Gastroesophageal sphincter (tissue), 4 donors: ENCODE results near the gene OTOG. TPM values are rescaled to one million over a fixed set of nuclear protein-coding genes. Genes with fewer than 3 reads are reported as not detected.

Source experiments
- ATAC-seq: fragments of 150-250 bp; one replicate; pipeline ENCODE4 v1.9.1; 2016; ENCODE audit warnings: mild to moderate bottlenecking, moderate library complexity
- H3K27ac ChIP-seq, 4 donors: fragments of 200-600 bp; sonication (generic) in 3 of 4; 1 replicate in 3 of 4; 2 replicates in 1 of 4; pipeline ENCODE4 v1.5.1; 2016 to 2019
- H3K27me3 ChIP-seq: fragments of 200-600 bp; sonication (generic); one replicate; pipeline ENCODE4 v1.5.1; 2019
- H3K36me3 ChIP-seq, 2 donors: fragments of 200-600 bp; sonication (generic); one replicate each; pipeline ENCODE4 v1.5.1; 2019; ENCODE audit warnings: control low read depth in 1 of 2
- H3K4me1 ChIP-seq, 3 donors: fragments of 200-600 bp; sonication (generic); 1 replicate in 2 of 3; 2 replicates in 1 of 3; pipeline ENCODE4 v1.5.1; 2016 to 2019; ENCODE audit warnings: control low read depth in 2 of 3
- H3K4me3 ChIP-seq, 2 donors: fragments of 200-600 bp; sonication (generic); one replicate each; pipeline ENCODE4 v1.5.1; 2019; ENCODE audit warnings: mild to moderate bottlenecking in 1 of 2, moderate library complexity in 1 of 2
- H3K9me3 ChIP-seq, 3 donors: fragments of 200-600 bp; sonication (generic); one replicate each; pipeline ENCODE4 v1.5.1; 2017 to 2019; ENCODE audit warnings: control low read depth in 2 of 3
- EP300 ChIP-seq: sonication (generic); formaldehyde crosslinking; IDR thresholded peaks from one replicate; pipeline ENCODE4 v1.6.1; 2017; ENCODE audit warnings: antibody characterized with exemption, mild to moderate bottlenecking
- POLR2A ChIP-seq, 2 donors: fragments of 450-650 bp; IDR thresholded peaks; one replicate each; pipeline ENCODE4 v1.6.1; 2017; ENCODE audit warnings: antibody characterized with exemption in 2 of 2, mild to moderate bottlenecking in 2 of 2, moderate library complexity in 1 of 2
- POLR2AphosphoS5 ChIP-seq: sonication (generic); formaldehyde crosslinking; IDR thresholded peaks from one replicate; pipeline ENCODE4 v1.6.1; 2017; ENCODE audit warnings: antibody characterized with exemption
- WGBS, 2 donors: methylation state at CpG; one replicate each; pipeline ENCODE4 v1.1.5; 2018; ENCODE audit warnings: low coverage in 1 of 2; 5-methylcytosine and 5-hydroxymethylcytosine counted together
- total RNA-seq, 4 donors: library from RNA; depleted of rRNA; stranded (reverse); fragments of >200 nt; gene quantifications; one replicate each; pipeline ENCODE4 v1.1.0, GENCODE V29; 2016
- TF ChIP-seq, protein P1 (sequence below), 4 experiments: fragments of 200-600 bp in 2 of 4; fragments of 450-650 bp in 2 of 4; sonication (generic) in 1 of 4; IDR thresholded peaks; one replicate each; pipeline ENCODE4 v1.5.1; 2017 to 2019; ENCODE audit warnings: antibody characterized with exemption in 4 of 4, mild to moderate bottlenecking in 2 of 4, moderate library complexity in 2 of 4

OTOG gene
- total RNA-seq, 4 donors from 2014 or later: not detected

GRCh38 chr11:17596310-17596669 lies 49.2 kb downstream of the OTOG start:
- Histone ChIP-seq H3K36me3 (no peaks in the 10 kb centered on the region), H3K4me3 (no peak overlapping the region), H3K27ac (no peak overlapping the region), H3K27me3 (peaks cover 30% of the 10 kb centered on the region), H3K4me1 (no peaks in the 10 kb centered on the region), H3K9me3 (peaks cover 0 to 11% (median 0%) of the 10 kb centered on the region in 3 donors)
- WGBS, 2 donors: 80% methylated on average over 1 of the region's 1 CpG; no CpG with 5 or more reads in 1 of the 2 donors
- TF ChIP-seq, protein P1, sequence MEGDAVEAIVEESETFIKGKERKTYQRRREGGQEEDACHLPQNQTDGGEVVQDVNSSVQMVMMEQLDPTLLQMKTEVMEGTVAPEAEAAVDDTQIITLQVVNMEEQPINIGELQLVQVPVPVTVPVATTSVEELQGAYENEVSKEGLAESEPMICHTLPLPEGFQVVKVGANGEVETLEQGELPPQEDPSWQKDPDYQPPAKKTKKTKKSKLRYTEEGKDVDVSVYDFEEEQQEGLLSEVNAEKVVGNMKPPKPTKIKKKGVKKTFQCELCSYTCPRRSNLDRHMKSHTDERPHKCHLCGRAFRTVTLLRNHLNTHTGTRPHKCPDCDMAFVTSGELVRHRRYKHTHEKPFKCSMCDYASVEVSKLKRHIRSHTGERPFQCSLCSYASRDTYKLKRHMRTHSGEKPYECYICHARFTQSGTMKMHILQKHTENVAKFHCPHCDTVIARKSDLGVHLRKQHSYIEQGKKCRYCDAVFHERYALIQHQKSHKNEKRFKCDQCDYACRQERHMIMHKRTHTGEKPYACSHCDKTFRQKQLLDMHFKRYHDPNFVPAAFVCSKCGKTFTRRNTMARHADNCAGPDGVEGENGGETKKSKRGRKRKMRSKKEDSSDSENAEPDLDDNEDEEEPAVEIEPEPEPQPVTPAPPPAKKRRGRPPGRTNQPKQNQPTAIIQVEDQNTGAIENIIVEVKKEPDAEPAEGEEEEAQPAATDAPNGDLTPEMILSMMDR (IDR thresholded peaks at IDR 0.05): no peak
- TF ChIP-seq POLR2AphosphoS5: no peak
- TF ChIP-seq EP300: no peak
- TF ChIP-seq POLR2A (IDR thresholded peaks at IDR 0.05): no peak
- ATAC-seq: no peak

- WGBS, 2 donors: 50 to 100% methylated on average over 1 to 2 of the region's 7 CpGs
- Histone ChIP-seq H3K27me3 (peaks cover 30% of the 10 kb centered on the region), H3K27ac (no peak overlapping the region), H3K36me3 (no peaks in the 10 kb centered on the region), H3K4me3 (no peak overlapping the region), H3K9me3 (peaks cover 0 to 11% (median 0%) of the 10 kb centered on the region in 3 donors), H3K4me1 (no peaks in the 10 kb centered on the region)
- no peak for ATAC-seq
- no peak for TF ChIP-seq POLR2A (IDR thresholded peaks at IDR 0.05)
- TF ChIP-seq, protein P1 (IDR thresholded peaks at IDR 0.05): no peak
- no peak for TF ChIP-seq EP300
- no peak for TF ChIP-seq POLR2AphosphoS5
Observed at GRCh38 chr11:17596711-17597110, 49.7 kb downstream of the OTOG start.

DNA sequence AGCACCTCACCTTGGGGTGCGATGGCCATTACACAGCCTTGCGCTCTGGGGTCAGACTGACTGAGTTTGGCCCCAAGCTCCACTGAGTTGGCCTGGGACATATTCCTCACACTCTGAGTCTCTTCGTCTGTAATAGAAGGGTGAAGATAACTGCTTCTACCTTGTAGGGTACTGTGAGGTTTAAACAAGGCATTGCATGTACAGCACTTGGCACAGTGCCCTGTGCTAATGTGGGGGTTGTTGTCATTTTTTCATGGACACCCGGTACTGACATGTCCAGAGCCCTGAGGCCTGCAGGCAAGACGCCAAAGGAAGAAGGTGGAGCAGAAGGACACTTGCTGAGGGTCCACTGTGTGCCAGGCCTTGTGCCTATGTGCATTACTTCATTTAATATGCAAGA lies 50.7 kb downstream of the OTOG start:
- 56 to 100% methylated on average over 1 to 4 of the region's 5 CpGs for WGBS, 2 donors
- Histone ChIP-seq H3K27me3 (peaks cover 28% of the 10 kb centered on the region), H3K36me3 (no peaks in the 10 kb centered on the region), H3K4me3 (no peak overlapping the region), H3K27ac (no peak overlapping the region), H3K9me3 (peaks cover 0 to 11% (median 0%) of the 10 kb centered on the region in 3 donors), H3K4me1 (no peaks in the 10 kb centered on the region)
- no peak for ATAC-seq
- TF ChIP-seq POLR2A (IDR thresholded peaks at IDR 0.05): no peak
- no peak for TF ChIP-seq EP300
- no peak for TF ChIP-seq POLR2AphosphoS5
- TF ChIP-seq, protein P1 (IDR thresholded peaks at IDR 0.05): no peak

DNA sequence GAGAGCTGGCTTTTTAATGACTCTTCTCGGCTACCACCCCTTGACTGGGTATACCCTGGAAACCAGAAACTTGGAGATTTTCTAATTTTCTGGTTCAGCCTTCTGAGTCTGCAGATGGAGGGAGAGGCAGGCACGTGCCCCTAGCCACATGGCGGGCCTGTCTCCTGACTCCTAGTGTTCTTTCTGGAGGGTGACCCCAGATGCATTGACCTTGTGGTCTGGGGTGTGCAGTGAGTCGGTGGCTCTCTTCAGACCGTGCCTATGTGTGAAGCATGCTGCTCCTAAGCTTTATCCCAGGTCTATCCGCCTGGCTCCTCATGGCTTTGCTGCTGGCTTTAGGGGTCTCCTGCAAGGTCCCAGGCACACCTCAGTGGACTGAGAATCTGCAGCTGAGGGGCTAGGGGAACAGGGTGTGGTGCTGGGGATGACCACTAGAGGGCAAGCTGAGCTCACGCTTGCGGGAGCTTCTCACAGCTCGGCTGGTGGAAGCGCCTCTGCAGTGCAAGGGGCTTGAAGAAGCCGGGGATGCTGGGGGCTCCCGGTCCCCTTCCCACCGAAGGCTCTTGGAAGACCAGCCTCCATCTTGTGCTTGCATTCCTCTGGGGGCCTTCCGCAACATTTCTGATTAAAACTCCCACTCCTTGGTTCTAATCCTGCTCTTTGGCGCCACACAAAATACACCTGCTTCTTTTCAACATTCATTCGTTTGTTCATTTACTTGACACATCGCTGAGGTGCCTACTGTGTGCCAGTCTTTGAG lies 51.8 kb downstream of the OTOG start:
- H3K27ac ChIP-seq: no peak overlapping the region
- TF ChIP-seq POLR2AphosphoS5 (no peak), EP300 (no peak), POLR2A (IDR thresholded peaks at IDR 0.05) (no peak)
- TF ChIP-seq, protein P1 (IDR thresholded peaks at IDR 0.05): peak in 3 of 4 experiments; percentile 67 to 93 (median 81)
- peaks cover 22% of the 10 kb centered on the region for H3K27me3 ChIP-seq
- 7 to 21% methylated on average over 6 to 9 of the region's 17 CpGs for WGBS, 2 donors
- ATAC-seq: peak; percentile 67
- H3K4me1 ChIP-seq: no peaks in the 10 kb centered on the region
- H3K4me3 ChIP-seq: no peak overlapping the region
- H3K9me3 ChIP-seq: peaks cover 0 to 11% (median 0%) of the 10 kb centered on the region in 3 donors
- no peaks in the 10 kb centered on the region for H3K36me3 ChIP-seq

- H3K36me3 ChIP-seq: no peaks in the 10 kb centered on the region
- no peaks in the 10 kb centered on the region for H3K4me1 ChIP-seq
- H3K9me3 ChIP-seq: peaks cover 0 to 11% (median 0%) of the 10 kb centered on the region in 3 donors
- H3K4me3 ChIP-seq: no peak overlapping the region
- H3K27ac ChIP-seq: no peak overlapping the region
- no peak for ATAC-seq
- TF ChIP-seq POLR2AphosphoS5 (no peak), POLR2A (IDR thresholded peaks at IDR 0.05) (no peak), EP300 (no peak)
- TF ChIP-seq, protein P1 (IDR thresholded peaks at IDR 0.05): no peak
- peaks cover 16% of the 10 kb centered on the region for H3K27me3 ChIP-seq
- 0% methylated on average over 1 of the region's 10 CpGs; no CpG with 5 or more reads in 1 of the 2 donors for WGBS, 2 donors
Observed at GRCh38 chr11:17599460-17599925, 52.4 kb downstream of the OTOG start.
